Measurements from ENCODE around the gene OR5T3.
"Not testable (repeated sequence)": the region's sequence is repeated elsewhere in the genome, so short reads cannot be mapped to it uniquely, and the experiment has no call there.

Gene OR5T3

DNA sequence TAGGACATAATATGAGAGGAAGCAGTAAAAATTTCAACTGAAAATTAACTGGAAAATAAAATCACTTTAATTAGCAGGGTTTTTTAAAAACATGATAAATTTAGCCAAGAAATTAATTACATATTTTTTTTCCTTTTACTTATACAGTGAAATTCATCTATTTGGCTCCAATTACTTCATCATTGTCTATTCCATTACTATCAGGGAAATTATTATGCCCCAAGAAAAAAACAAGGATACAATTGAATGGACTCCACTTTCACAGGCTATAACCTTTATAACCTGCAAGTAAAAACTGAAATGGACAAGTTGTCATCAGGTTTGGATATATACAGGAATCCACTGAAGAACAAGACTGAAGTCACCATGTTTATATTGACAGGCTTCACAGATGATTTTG, at the start of gene OR5T3:
Gene OR5T3 (plus strand): TSS at position 301 of the 400 bp plus-strand sequence. CDS start 0 bp downstream, at position 301.
- TF ChIP-seq, protein P1, sequence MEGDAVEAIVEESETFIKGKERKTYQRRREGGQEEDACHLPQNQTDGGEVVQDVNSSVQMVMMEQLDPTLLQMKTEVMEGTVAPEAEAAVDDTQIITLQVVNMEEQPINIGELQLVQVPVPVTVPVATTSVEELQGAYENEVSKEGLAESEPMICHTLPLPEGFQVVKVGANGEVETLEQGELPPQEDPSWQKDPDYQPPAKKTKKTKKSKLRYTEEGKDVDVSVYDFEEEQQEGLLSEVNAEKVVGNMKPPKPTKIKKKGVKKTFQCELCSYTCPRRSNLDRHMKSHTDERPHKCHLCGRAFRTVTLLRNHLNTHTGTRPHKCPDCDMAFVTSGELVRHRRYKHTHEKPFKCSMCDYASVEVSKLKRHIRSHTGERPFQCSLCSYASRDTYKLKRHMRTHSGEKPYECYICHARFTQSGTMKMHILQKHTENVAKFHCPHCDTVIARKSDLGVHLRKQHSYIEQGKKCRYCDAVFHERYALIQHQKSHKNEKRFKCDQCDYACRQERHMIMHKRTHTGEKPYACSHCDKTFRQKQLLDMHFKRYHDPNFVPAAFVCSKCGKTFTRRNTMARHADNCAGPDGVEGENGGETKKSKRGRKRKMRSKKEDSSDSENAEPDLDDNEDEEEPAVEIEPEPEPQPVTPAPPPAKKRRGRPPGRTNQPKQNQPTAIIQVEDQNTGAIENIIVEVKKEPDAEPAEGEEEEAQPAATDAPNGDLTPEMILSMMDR (conservative IDR thresholded peaks at IDR 0.05; ENCODE audit: low read length), result no peak
- no peak for DNase-seq (ENCODE audit: low read depth)
- H3K4me3 ChIP-seq (ENCODE audit: low read length), result no peak within 1 kb of the TSS

DNA sequence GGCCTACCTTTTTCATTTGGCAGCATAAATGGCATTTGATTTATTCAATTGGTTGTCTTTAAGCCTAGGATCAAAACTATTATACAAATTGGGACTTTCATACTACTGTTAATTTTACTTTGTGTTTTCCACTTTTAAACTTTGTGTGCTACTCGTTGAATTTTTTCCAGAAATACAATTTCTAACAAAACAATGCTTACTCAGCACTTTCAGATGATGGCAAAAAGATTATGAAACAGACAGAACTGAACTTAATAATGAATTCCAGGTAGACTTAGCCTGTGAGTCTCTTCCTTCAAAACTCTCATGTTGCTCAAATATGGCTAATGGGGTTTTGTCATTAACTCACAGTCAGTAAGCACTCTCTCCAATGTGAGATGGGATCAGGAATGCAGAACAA, 44.3 kb upstream of the OR5T3 start:
- DNase-seq (ENCODE audit: low read depth), result no peak
- TF ChIP-seq, protein P1 (conservative IDR thresholded peaks at IDR 0.05; ENCODE audit: low read length), result no peak
- H3K4me3 ChIP-seq (ENCODE audit: low read length), result no peak overlapping the region

DNA sequence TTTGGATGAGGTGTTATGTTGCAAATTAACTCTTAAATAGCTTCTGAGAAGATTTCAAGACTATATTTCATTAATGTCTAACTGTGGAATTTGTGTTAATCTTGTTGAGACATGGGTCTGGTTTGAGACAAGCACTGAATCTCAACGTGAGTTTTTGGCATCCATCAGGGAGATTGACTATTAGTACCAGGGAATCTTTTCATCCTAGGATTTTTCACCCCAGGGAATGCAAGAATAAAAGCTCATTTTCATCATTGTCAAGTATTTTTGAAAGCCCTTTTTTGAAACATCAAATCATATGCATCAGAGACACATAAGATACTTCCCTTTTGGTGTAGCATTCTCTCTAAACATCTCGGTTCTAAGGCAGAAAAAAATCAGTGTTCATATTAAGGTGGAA, 37.5 kb upstream of the OR5T3 start:
- TF ChIP-seq, protein P1 (conservative IDR thresholded peaks at IDR 0.05; ENCODE audit: low read length), result no peak
- DNase-seq (ENCODE audit: low read depth), result no peak
- H3K4me3 ChIP-seq (ENCODE audit: low read length), result no peak overlapping the region

DNA sequence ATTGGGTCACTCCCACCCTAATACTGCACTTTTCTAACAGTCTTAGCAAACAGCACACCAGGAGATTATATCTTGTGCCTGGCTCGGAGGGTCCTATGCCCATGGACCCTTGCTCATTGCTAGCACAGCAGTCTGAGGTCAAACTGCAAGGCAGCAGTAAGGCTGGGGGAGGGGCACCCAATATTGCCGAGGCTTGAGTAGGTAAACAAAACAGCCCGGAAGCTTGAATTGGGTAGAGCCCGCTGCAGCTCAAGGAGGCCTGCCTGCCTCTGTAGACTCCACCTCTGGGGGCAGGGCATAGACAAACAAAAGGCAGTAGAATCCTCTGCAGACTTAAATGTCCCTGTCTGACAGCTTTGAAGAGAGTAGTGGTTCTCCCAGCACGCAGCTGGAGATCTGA, 32.3 kb upstream of the OR5T3 start:
- H3K4me3 ChIP-seq (ENCODE audit: low read length); DNase-seq (ENCODE audit: low read depth): not testable (repeated sequence)

DNA sequence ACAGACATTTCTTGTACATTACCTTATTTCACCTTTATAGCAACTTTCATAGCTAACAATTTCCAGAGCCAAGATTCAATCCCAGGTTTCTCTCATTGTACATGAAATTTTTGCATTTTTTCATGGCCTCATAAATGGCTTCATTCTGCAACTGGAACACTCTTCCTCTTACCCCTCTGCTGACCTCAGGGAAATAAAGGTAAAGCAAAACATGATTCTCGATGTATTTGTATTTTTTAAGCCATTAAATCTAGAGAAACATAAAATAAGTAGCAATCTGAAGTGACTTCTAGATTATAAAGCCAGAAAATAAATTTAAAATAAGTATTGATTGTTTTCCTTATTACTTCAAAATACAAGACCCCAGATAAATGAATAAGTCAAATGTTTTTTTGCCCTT, 17.9 kb upstream of the OR5T3 start, which contains the start of gene OR5T2:
Gene OR5T2 (minus strand): TSS at position 101 of the 400 bp plus-strand sequence. CDS start 1,193 bp downstream, outside the sequence.
- no peak within 1 kb of the TSS for H3K4me3 ChIP-seq (ENCODE audit: low read length)
- TF ChIP-seq, protein P1 (conservative IDR thresholded peaks at IDR 0.05; ENCODE audit: low read length), result no peak
- no peak for DNase-seq (ENCODE audit: low read depth)

DNA sequence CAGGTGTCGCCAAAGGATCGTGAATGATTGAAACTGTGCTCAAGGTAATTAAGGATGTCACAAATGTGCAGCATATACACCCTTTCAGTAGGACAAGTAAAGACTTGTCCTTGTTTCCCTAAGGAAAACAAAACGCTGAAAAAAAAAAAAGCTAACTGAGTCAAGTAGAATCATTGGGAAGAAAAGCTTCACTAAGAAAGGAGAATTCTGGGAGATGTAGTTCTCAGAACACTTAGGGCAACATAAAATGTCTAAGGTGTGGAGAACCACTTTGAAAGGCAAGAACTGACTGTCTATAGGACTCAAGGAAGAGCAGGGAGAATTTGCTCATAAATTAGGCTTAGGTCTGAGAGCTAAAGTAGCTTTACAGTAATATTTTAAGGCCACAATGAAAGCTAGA, 19.0 kb downstream of the OR5T3 start:
- TF ChIP-seq, protein P1 (conservative IDR thresholded peaks at IDR 0.05; ENCODE audit: low read length), result no peak
- no peak for DNase-seq (ENCODE audit: low read depth)
- H3K4me3 ChIP-seq (ENCODE audit: low read length), result no peak overlapping the region

DNA sequence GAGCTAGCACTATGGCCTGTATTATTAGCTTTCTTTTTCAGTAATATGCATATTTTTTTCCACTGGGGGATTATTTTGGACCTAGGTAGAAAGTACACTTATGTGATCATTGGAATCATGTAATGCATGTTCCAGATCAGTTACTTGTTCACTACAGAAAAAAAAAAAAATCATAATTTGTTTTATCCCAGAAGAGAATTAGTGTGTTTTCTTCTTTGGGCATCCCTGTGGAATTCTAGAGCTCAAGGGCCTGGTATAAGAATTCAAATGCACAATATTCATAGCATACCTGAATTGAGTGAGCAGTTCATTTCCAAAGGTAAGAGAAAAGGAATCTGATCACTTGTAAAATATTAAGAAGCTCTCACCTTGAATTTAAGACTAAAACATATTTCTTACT, 21.8 kb downstream of the OR5T3 start, which contains the start of gene OR5T1:
Gene OR5T1 (plus strand): TSS at position 301 of the 400 bp plus-strand sequence. CDS start 1,485 bp downstream, outside the sequence.
- no peak within 1 kb of the TSS for H3K4me3 ChIP-seq (ENCODE audit: low read length)
- TF ChIP-seq, protein P1 (conservative IDR thresholded peaks at IDR 0.05; ENCODE audit: low read length), result no peak
- no peak for DNase-seq (ENCODE audit: low read depth)

DNA sequence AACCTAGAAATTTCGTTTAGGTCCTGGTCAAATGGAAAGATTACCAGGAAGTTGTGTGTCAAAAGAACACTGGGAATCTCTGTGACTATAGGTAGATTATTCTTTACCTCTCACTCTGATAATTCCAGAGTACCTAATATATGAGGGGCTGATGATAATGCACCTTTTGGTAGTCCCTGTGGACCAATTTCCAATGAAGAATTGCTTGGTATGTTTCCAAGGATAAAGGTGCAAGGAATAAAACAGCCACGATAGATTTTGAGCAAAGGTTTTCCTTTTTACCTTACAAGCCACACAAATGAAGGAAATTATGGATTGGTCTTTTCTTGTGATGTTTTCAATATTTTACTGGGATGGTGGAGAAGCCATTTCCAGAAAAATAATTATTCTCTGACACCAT, 40.1 kb downstream of the OR5T3 start, which contains the start of gene OR8H1:
Gene OR8H1 (minus strand): TSS at position 101 of the 400 bp plus-strand sequence. CDS start 1,192 bp downstream, outside the sequence.
- no peak within 1 kb of the TSS for H3K4me3 ChIP-seq (ENCODE audit: low read length)
- TF ChIP-seq, protein P1 (conservative IDR thresholded peaks at IDR 0.05; ENCODE audit: low read length), result no peak
- DNase-seq (ENCODE audit: low read depth), result no peak
